ENCODE measurements around the gene TRPM6. TPM values are rescaled to one million over a fixed set of nuclear protein-coding genes. Genes with fewer than 3 reads are reported as not detected.

The TRPM6 gene
- total RNA-seq, 1 experiment from 2014 or later, result not detected

- H3K79me2 ChIP-seq (ENCODE audit: low read length), result no peaks in the 10 kb centered on the region
- no peak overlapping the region for H3K4me2 ChIP-seq (ENCODE audit: low read length)
- intact Hi-C loops (cut with micrococcal nuclease), result no loop called here
- no peaks in the 10 kb centered on the region for H3F3A ChIP-seq (ENCODE audit: low read length, unreplicated experiment)
- H3K36me3 ChIP-seq (ENCODE audit: low read depth, low read length), result no peaks in the 10 kb centered on the region
- H2AFZ ChIP-seq (ENCODE audit: low read length), result no peak overlapping the region
- ATAC-seq (no peak), DNase-seq (no peak)
- TF ChIP-seq CTCF (conservative IDR thresholded peaks at IDR 0.05; ENCODE audit: low read depth, low read length) (no peak), EZH2 (IDR thresholded peaks at IDR 0.05; ENCODE audit: low read length, unreplicated experiment) (no peak), EZH2phosphoT487 (IDR thresholded peaks at IDR 0.05; ENCODE audit: borderline replicate concordance, low read length) (no peak)
- no TSS peak for BruUV-seq (replicated peaks)
- ChIA-PET POLR2A (ENCODE audit: unreplicated experiment) (no interaction called here), CTCF (no interaction called here)
- H3K4me3 ChIP-seq (ENCODE audit: low read length), result no peak overlapping the region
- no peak overlapping the region for H3K9ac ChIP-seq (ENCODE audit: low read length)
- H3K9me2 ChIP-seq (replicated peaks; ENCODE audit: low read length), result no peaks in the 10 kb centered on the region
- H3K27ac ChIP-seq (ENCODE audit: low read length), result no peak overlapping the region
- no peaks in the 10 kb centered on the region for H3K9me3 ChIP-seq (ENCODE audit: low read length)
- H3K4me1 ChIP-seq (ENCODE audit: insufficient read depth, low read length), result no peaks in the 10 kb centered on the region
- no peaks in the 10 kb centered on the region for H4K20me1 ChIP-seq (ENCODE audit: low read length)
- no peaks in the 10 kb centered on the region for H3K27me3 ChIP-seq (ENCODE audit: low read length)
Observed at GRCh38 chr9:74874220-74874619, 13.5 kb downstream of the TRPM6 start.

GRCh38 chr9:74872619-74873233, 15.0 kb downstream of the TRPM6 start:
- no peaks in the 10 kb centered on the region for H3K27me3 ChIP-seq (ENCODE audit: low read length)
- no peaks in the 10 kb centered on the region for H3K9me3 ChIP-seq (ENCODE audit: low read length)
- H3K79me2 ChIP-seq (ENCODE audit: low read length), result no peaks in the 10 kb centered on the region
- no peaks in the 10 kb centered on the region for H3F3A ChIP-seq (ENCODE audit: low read length, unreplicated experiment)
- no peak overlapping the region for H3K4me3 ChIP-seq (ENCODE audit: low read length)
- ChIA-PET POLR2A (ENCODE audit: unreplicated experiment) (no interaction called here), CTCF (no interaction called here)
- no peaks in the 10 kb centered on the region for H3K4me1 ChIP-seq (ENCODE audit: insufficient read depth, low read length)
- no peaks in the 10 kb centered on the region for H4K20me1 ChIP-seq (ENCODE audit: low read length)
- no peak overlapping the region for H2AFZ ChIP-seq (ENCODE audit: low read length)
- no peak for ATAC-seq
- H3K9ac ChIP-seq (ENCODE audit: low read length), result no peak overlapping the region
- no peaks in the 10 kb centered on the region for H3K9me2 ChIP-seq (replicated peaks; ENCODE audit: low read length)
- H3K27ac ChIP-seq (ENCODE audit: low read length), result no peak overlapping the region
- no peaks in the 10 kb centered on the region for H3K36me3 ChIP-seq (ENCODE audit: low read depth, low read length)
- H3K4me2 ChIP-seq (ENCODE audit: low read length), result no peak overlapping the region
- no TSS peak for BruUV-seq (replicated peaks)
- TF ChIP-seq CTCF (conservative IDR thresholded peaks at IDR 0.05; ENCODE audit: low read depth, low read length) (no peak), EZH2 (IDR thresholded peaks at IDR 0.05; ENCODE audit: low read length, unreplicated experiment) (no peak), EZH2phosphoT487 (IDR thresholded peaks at IDR 0.05; ENCODE audit: borderline replicate concordance, low read length) (no peak)
- no peak for DNase-seq
- intact Hi-C loops (cut with micrococcal nuclease), result no loop called here

- Histone ChIP-seq H3K27ac (ENCODE audit: low read length) (no peak overlapping the region), H3K9me3 (ENCODE audit: low read length) (no peaks in the 10 kb centered on the region), H3K4me3 (ENCODE audit: low read length) (no peak overlapping the region), H3K9ac (ENCODE audit: low read length) (no peak overlapping the region), H2AFZ (ENCODE audit: low read length) (no peak overlapping the region), H3K27me3 (ENCODE audit: low read length) (no peaks in the 10 kb centered on the region), H4K20me1 (ENCODE audit: low read length) (no peaks in the 10 kb centered on the region), H3K4me1 (ENCODE audit: insufficient read depth, low read length) (no peaks in the 10 kb centered on the region), H3K9me2 (replicated peaks; ENCODE audit: low read length) (no peaks in the 10 kb centered on the region), H3F3A (ENCODE audit: low read length, unreplicated experiment) (no peaks in the 10 kb centered on the region), H3K79me2 (ENCODE audit: low read length) (no peaks in the 10 kb centered on the region), H3K4me2 (ENCODE audit: low read length) (no peak overlapping the region), H3K36me3 (ENCODE audit: low read depth, low read length) (no peaks in the 10 kb centered on the region)
- TF ChIP-seq EZH2 (IDR thresholded peaks at IDR 0.05; ENCODE audit: low read length, unreplicated experiment) (no peak), EZH2phosphoT487 (IDR thresholded peaks at IDR 0.05; ENCODE audit: borderline replicate concordance, low read length) (no peak), CTCF (conservative IDR thresholded peaks at IDR 0.05; ENCODE audit: low read depth, low read length) (no peak)
- ATAC-seq (no peak), DNase-seq (no peak)
- intact Hi-C loops (cut with micrococcal nuclease), result no loop called here
- ChIA-PET CTCF (no interaction called here), POLR2A (ENCODE audit: unreplicated experiment) (no interaction called here)
- no TSS peak for BruUV-seq (replicated peaks)
Observed at GRCh38 chr9:74867483-74867882, 20.2 kb downstream of the TRPM6 start.

Measured in PC-3 (cell line).